SK-N-SH (cell line): ENCODE data around the gene FNDC3B.

Source experiments
- RXRA ChIP-seq: IDR thresholded peaks from 2 replicates; pipeline ENCODE4 v1.4.0; 2012; ENCODE audit warnings: low read depth, mild to moderate bottlenecking, borderline replicate concordance
- TF ChIP-seq, protein P1 (sequence below): IDR thresholded peaks from 2 replicates; pipeline ENCODE4; 2012
- TF ChIP-seq, protein P2 (sequence below): fragments of 200-600 bp; sonication (generic); IDR thresholded peaks from 2 replicates; pipeline ENCODE4 v1.6.1; 2017; ENCODE audit warnings: antibody characterized with exemption, mild to moderate bottlenecking, moderate library complexity

- TF ChIP-seq, protein P1, sequence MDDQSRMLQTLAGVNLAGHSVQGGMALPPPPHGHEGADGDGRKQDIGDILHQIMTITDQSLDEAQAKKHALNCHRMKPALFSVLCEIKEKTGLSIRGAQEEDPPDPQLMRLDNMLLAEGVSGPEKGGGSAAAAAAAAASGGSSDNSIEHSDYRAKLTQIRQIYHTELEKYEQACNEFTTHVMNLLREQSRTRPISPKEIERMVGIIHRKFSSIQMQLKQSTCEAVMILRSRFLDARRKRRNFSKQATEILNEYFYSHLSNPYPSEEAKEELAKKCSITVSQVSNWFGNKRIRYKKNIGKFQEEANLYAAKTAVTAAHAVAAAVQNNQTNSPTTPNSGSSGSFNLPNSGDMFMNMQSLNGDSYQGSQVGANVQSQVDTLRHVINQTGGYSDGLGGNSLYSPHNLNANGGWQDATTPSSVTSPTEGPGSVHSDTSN, result no peak
- TF ChIP-seq RXRA, result no peak
- TF ChIP-seq, protein P2, sequence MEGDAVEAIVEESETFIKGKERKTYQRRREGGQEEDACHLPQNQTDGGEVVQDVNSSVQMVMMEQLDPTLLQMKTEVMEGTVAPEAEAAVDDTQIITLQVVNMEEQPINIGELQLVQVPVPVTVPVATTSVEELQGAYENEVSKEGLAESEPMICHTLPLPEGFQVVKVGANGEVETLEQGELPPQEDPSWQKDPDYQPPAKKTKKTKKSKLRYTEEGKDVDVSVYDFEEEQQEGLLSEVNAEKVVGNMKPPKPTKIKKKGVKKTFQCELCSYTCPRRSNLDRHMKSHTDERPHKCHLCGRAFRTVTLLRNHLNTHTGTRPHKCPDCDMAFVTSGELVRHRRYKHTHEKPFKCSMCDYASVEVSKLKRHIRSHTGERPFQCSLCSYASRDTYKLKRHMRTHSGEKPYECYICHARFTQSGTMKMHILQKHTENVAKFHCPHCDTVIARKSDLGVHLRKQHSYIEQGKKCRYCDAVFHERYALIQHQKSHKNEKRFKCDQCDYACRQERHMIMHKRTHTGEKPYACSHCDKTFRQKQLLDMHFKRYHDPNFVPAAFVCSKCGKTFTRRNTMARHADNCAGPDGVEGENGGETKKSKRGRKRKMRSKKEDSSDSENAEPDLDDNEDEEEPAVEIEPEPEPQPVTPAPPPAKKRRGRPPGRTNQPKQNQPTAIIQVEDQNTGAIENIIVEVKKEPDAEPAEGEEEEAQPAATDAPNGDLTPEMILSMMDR, result no peak
Observed at GRCh38 chr3:172281884-172282283, 242.5 kb downstream of the FNDC3B start.
